COR-L47 (cell line): Measurements from ENCODE around the gene HOXB5.

Source experiments
- DNase-seq: peaks from one replicate; lab custom pipeline; 2025; lab: John Stamatoyannopoulos, UW

The HOXB5 gene

DNA sequence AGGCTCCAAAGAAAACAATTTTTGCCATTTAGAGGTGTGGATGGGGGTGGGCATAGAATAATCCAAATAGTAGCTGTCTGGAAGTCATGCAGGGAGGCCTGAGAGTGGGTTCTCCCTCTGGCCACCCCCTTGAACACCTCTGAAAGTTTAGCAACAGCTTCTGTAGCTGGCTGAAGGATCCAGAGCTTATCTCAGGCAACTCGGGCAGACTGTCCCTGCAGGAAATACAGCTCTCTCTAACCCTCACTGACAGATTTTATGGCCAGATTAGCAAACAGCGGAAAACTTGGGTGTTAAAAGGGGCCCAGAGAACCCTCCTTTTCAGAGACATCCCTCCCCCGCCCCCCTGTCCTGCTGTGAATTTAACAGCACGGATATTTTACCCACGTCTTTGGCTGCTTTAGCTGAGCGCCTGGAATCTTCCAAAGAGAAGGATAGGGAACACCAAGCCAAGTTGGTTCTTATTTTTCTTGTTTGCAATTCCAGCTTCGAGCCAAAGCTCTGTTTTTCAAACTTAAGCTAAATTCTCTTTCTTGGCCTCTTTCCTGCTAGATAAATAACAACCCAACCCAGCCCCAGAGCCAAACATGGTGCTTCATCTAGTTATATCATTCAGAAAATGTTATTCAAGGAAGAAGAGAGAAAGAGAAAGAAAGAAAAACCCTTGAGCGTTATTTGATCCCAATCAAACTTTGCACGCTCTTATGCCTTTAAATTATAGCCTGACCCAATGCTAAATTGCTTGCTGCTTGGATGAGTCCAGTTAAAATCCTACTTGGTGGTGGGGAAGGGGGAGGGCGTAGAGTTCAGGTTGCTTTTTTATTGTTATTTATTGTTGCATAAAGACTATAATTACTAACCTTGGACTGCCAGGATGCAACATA lies 46.4 kb downstream of the HOXB5 start:
- DNase-seq, result peak; percentile 48

DNA sequence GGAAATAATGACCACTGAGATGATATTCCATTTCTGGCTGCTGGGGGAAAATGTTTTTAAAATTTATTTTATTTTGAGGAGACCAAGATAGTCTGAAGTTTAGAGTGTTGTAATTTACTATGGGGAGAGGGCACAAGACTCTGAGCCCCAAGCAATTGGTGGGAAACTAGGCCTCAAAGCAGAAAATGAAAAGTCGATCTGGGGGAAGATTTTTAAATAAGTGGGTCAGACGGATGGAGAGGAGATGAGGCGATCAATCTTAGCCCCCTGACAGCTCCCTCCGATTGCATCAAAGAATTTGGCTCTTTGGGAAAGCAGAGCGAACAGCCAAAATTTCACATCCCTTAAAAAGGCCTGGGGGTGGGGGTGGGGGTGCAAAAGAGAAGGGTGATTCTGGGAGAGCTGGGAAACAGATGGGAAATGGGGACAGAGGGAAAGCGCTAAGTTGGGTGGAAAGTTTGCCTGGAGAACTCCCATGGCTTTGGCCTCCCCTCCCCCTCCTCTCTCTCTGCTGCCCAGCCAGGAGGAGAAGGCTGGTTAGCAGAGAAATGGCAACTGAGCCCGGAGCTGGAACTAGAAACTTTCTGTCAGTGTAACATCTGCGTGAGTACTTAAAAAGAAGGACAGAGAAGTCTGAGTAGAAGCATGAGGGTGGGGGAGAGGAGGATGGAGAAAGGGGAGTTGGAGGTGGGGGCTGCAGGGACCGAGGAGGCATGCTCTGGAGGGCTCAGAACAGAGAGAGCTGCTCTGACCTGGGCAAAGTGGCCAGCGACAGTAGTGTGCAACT lies 47.2 kb downstream of the HOXB5 start:
- DNase-seq, result no peak

DNA sequence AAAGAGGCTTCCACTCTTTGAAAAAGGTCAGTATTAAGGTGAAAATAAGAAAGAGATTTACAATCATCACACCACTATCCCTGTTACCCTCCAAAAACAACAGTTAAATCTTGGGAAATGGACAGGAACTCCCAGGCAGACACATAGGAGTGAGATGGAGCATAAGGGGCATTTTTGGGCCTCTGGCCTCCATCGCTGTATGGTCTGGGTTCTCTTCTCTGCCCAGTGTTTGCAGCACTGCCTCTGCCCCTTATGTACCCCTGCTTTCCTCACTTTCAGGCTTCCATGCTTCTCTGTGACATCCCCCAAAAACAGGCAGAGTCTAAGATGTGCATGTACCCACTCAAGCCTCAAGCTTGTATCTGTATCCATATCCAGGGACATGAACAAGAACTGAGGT lies 48.0 kb downstream of the HOXB5 start:
- no peak for DNase-seq

DNA sequence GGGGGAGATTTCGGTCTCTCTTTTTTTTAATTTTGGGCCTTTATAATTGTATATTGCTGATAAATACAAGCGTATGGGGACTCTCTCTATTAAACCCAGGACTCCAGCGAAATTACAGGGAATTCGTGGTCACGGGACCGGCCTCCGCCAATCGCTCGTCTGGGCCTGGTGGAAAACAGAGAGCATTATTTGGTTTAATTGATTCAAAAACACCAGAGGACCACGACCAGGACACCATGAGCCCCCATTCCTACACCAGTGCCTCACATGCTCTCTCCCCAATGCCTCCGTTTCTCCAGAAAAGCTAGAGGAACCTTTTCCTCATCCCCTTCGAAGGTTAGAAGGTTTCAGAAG lies 48.6 kb downstream of the HOXB5 start, which contains the start of gene HOXB2:
Gene HOXB2, minus strand, starts transcription at position 88 of the 354 bp plus-strand sequence. CDS start 198 bp downstream, outside the sequence.
- no peak for DNase-seq

DNA sequence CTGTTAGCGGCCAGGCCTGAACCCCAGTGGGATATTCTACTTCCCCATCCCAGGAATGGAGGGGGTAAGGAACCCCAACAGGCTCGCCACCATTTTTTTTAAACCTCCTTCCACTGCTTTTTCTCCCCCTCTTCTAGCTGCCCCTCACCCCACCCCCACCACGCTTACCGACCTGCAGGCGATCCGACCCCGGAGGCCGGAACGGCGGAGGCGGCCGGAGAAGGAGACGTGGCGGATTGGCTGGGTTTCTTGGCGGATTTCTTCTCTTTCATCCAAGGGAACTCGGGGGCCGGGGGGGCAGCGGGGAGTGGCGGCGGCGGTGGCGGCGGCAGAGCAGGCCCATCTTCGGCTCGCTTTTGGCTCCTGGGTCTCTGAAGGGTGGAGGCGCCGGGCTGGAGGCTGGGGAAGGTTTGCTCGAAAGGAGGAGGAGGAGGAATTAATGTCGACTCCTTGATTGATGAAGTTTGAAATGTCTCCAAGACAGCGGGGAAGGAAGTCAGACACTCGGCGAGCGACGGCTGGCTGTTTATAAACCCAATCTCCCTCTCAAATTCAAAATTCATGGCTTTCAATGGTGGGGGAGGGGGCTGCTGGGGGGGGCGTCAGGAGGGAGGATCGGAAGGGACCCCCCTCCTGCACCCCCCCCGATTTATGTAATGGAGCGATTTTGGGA lies 49.1 kb downstream of the HOXB5 start:
- peak; percentile 27 for DNase-seq

DNA sequence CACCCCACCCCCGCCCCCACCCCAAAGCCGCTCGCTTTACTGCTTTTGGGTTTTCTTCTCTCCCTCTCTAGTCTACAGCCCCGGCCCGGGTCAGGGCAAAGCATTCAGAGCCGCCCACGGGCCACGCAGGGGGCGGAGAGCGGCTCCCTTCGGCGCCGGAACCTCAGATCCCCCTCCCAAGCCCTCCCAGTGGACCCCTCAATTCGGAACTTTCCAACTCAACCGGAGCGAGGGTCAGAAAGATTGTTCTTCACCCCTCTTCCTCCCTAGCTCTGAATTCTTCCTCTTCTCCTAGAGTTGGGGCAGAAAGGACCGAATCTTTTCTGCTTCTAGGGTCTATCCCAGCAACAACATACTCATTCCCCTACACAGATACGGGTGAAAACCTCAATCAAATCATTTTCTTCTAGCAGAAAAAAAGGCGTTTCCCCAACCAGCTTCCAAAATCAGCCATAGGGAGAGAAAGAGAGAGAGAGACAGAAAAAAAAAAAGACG lies 49.7 kb downstream of the HOXB5 start:
- no peak for DNase-seq

DNA sequence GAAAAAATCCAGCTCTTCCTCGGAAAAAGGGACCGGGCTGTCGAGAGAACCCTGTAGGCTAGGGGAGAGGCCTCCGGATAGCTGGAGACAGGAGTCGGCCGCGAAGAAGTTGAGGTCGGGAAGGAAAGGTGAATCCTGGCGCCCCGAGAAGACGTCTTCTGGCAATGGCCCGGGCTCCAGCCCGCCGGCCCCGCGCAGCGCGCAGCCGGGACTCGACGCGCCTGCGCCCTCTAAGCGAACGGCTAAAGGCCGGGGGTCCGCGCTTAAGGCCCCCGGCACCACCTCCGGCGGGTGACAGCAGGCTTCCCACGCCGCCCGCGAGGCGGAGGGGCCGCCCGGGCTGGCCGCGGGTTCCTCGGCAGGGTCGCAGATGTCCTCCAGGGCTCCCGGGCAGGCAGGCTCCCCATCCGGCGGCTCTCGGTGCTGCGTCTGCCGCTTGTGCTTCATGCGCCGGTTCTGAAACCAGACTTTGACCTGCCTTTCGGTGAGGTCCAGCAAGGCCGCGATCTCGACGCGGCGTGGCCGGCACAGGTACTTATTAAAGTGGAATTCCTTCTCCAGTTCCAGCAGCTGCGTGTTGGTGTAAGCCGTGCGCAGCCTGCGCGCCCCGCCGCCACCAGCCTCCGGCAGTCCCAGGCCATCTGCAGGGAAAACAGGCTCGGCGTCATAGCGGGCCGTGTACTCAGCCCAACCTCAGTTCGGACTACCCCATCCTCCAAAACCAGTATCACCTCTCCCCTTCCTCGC lies 50.3 kb downstream of the HOXB5 start:
- no peak for DNase-seq

DNA sequence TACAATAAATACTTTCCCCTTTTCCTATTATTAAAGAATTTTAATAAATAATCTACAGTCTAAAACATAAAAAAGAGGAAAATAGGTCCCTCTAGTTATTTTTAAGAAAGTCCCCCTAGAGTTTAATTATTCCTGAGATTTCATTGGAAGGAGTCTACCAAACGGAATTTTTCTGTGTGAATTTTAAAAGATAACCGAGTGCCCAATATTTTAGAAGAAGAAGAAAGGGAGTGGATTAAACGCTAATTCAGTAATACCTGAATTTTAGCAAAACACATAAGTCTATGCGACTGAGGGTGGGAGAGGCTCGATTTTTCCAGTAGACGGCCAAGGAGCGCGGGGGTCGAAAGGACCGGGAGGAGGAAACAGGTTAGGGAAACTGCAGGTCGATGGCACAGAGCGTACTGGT lies 50.9 kb downstream of the HOXB5 start:
- DNase-seq, result no peak

DNA sequence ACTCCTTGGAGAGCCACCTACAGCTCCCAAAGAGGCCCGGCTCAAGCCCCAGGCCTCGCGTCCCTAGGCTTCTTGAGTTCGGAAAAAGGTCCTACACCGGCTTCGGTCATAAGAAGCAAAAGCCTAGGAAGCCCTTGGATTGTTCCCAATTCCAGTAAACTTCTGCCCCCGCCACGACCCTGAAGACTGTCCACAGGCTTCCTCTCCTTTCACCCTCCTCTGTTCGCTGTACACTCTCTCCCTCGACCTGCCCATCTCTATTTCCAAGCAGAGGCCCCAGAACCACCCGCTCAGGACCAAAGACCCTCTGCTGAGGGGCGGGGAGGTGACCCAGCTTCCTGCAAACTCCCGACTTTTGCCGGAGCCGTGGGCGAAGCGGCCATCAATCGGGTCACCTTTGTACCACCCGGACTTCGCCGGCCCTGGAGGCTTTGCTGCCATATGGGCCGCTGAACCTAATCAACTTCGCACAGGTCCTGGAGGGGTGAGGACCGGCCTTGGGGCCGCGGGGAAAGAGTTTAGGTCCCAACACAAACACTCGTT lies 51.4 kb downstream of the HOXB5 start:
- no peak for DNase-seq

DNA sequence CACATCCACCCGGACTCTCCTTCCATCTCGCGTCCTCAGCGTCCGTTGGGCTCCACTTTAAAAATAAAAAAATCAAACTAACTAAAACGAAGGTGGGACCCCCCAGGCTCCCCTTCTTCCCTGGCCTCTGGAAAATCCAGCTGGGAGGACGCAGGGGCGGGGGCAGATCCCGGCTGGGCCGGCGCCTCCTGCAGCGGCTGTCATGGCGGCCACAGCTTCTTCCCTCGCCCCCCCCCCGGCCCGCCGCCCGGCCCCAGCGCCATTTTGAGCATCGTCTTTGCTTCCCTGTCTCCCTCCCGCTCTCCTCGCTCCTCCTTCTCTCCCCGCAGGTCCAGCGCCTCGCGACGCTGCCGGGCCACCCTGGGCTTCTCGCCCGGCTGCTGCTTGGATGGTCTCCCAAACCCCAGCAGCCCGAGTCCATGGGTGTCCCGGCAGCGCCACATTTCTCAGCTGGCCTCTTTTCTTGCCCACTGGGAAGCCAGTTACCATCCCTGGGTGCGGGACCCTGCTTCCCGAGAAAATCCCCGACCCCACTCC lies 51.9 kb downstream of the HOXB5 start:
- DNase-seq, result peak; percentile 55
